Activated CD8-positive, alpha-beta T cell treated with anti-CD3 and anti-CD28 coated beads for 36 hours (primary cell): ENCODE data around the gene XRCC6. TPM values are rescaled to one million over a fixed set of nuclear protein-coding genes. Genes with fewer than 3 reads are reported as not detected.
A peak's percentile ranks its signal among the peaks of the same experiment; 100 is the strongest.

Experiments used
- ATAC-seq: fragments of 200-7000 bp; cut with Tn5 transposase; one replicate; pipeline ENCODE4 v1.10.0; 2021; ENCODE audit warnings: mild to moderate bottlenecking, moderate library complexity
- CTCF ChIA-PET: fragments of 350-600 bp; sonication (Branson Sonifier 250); formaldehyde crosslinking; loops from one replicate; lab custom pipeline; 2021; ENCODE audit warnings: antibody characterized with exemption; lab: Charles Lee
- POLR2A ChIA-PET: fragments of 350-600 bp; sonication (Branson Sonifier 250); formaldehyde crosslinking; loops from one replicate; lab custom pipeline; 2021; ENCODE audit warnings: antibody characterized with exemption; lab: Charles Lee
- DNase-seq: peaks from one replicate; pipeline ENCODE4 v3.0.0-alpha.2; 2020
- H3K27ac Mint-ChIP-seq: one replicate; pipeline ENCODE4 v1.8.0; 2021; ENCODE audit warnings: mild to moderate bottlenecking, mixed read lengths
- H3K27me3 Mint-ChIP-seq: one replicate; pipeline ENCODE4 v1.8.0; 2021; ENCODE audit warnings: mixed read lengths
- H3K36me3 Mint-ChIP-seq: one replicate; pipeline ENCODE4 v1.8.0; 2021; ENCODE audit warnings: low read depth, mixed read lengths
- H3K4me1 Mint-ChIP-seq: one replicate; pipeline ENCODE4 v1.8.0; 2021; ENCODE audit warnings: low read depth, mixed read lengths
- H3K4me3 Mint-ChIP-seq: one replicate; pipeline ENCODE4 v1.8.0; 2021; ENCODE audit warnings: mild to moderate bottlenecking, moderate library complexity, mixed read lengths
- H3K9me3 Mint-ChIP-seq: one replicate; pipeline ENCODE4 v1.8.0; 2021; ENCODE audit warnings: mixed read lengths
- CTCF ChIP-seq: fragments of 200-600 bp; IDR thresholded peaks from one replicate; pipeline ENCODE4 v1.8.0; 2022; ENCODE audit warnings: antibody characterized with exemption, mild to moderate bottlenecking
- intact Hi-C: fragments of 100-400 bp; cut with micrococcal nuclease; formaldehyde crosslinking; loops from one replicate; pipeline ENCODE4 v1.10.0; 2022
- total RNA-seq, 2 experiments: library from RNA; stranded (reverse); gene quantifications; one replicate each; pipeline ENCODE4 v1.2.3, GENCODE V29; 2021

The XRCC6 gene
- total RNA-seq, 2 experiments from 2014 or later = 424 to 425 TPM

GRCh38 chr22:41674846-41675340 is 53.8 kb downstream of the XRCC6 start:
- intact Hi-C loops = no loop called here
- peak overlapping the region; percentile 13 for H3K27ac Mint-ChIP-seq

GRCh38 chr22:41676134-41676533 is 55.0 kb downstream of the XRCC6 start:
- TF ChIP-seq CTCF = no peak
- DNase-seq (no peak), ATAC-seq (no peak)
- Mint-ChIP-seq H3K27me3 (no peaks in the 10 kb centered on the region), H3K4me3 (no peak overlapping the region), H3K9me3 (no peaks in the 10 kb centered on the region), H3K27ac (peak overlapping the region; percentile 39), H3K4me1 (peaks cover 13% of the 10 kb centered on the region), H3K36me3 (peaks cover 49% of the 10 kb centered on the region)
- CTCF ChIA-PET = interaction anchor here (1.8 kb wide), 1 partner anchor 9 kb away, joined by 7 read pairs; no protein-coding TSS in a partner anchor
- intact Hi-C loops = no loop called here
- POLR2A ChIA-PET = interaction anchor here (1.0 to 1.5 kb wide), 2 partner anchors 25 to 63 kb away, joined by 3 to 4 read pairs; no protein-coding TSS in a partner anchor

More at GRCh38 chr22:41674846-41675340, 53.8 kb downstream of the XRCC6 start:
- ATAC-seq (no peak), DNase-seq (no peak)
- ChIA-PET CTCF (interaction anchor here (1.5 to 1.8 kb wide), 2 partner anchors 9 to 22 kb away, joined by 6 to 8 read pairs; no protein-coding TSS in a partner anchor), POLR2A (interaction anchor here (1.1 kb wide), 1 partner anchor 13 kb away, joined by 3 read pairs; no protein-coding TSS in a partner anchor)
- Mint-ChIP-seq H3K9me3 (no peaks in the 10 kb centered on the region), H3K36me3 (peaks cover 43% of the 10 kb centered on the region), H3K4me1 (peaks cover 10% of the 10 kb centered on the region), H3K27me3 (no peaks in the 10 kb centered on the region), H3K4me3 (no peak overlapping the region)
- TF ChIP-seq CTCF = no peak

DNA sequence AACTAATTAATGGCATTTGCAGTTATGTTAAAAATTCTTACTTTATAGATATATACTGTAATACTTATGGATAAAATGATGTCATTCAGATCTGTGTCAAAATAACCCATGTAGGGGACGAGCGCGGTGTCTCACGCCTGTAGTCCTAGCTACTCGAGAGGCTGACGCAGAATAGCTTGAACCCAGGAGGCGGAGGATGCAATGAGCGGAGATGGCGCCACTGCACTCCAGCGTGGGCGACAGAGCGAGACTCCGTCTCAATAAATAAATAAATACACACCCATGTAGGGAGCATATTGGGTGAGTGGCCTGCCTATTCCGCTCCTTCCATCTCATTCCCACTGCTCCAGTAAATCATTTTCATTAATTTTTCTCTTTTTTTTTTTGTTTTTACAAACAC is 60.5 kb downstream of the XRCC6 start:
- H3K9me3 Mint-ChIP-seq = no peaks in the 10 kb centered on the region
- DNase-seq (peak; percentile 29), ATAC-seq (peak; percentile 25)
- peaks cover 29% of the 10 kb centered on the region for H3K4me1 Mint-ChIP-seq
- peaks cover 39% of the 10 kb centered on the region for H3K36me3 Mint-ChIP-seq
- H3K27ac Mint-ChIP-seq = peak overlapping the region; percentile 98
- peak overlapping the region; percentile 100 for H3K4me3 Mint-ChIP-seq
- POLR2A ChIA-PET = interaction anchor here (0.6 to 1.0 kb wide), 2 partner anchors 44 to 98 kb away, joined by 3 read pairs; no protein-coding TSS in a partner anchor
- H3K27me3 Mint-ChIP-seq = no peaks in the 10 kb centered on the region
- TF ChIP-seq CTCF = no peak
- intact Hi-C loops = no loop called here
- CTCF ChIA-PET = interaction anchor here (0.7 to 4.3 kb wide), 3 partner anchors 9 to 15 kb away, joined by 3 to 29 read pairs (median 5); no protein-coding TSS in a partner anchor

DNA sequence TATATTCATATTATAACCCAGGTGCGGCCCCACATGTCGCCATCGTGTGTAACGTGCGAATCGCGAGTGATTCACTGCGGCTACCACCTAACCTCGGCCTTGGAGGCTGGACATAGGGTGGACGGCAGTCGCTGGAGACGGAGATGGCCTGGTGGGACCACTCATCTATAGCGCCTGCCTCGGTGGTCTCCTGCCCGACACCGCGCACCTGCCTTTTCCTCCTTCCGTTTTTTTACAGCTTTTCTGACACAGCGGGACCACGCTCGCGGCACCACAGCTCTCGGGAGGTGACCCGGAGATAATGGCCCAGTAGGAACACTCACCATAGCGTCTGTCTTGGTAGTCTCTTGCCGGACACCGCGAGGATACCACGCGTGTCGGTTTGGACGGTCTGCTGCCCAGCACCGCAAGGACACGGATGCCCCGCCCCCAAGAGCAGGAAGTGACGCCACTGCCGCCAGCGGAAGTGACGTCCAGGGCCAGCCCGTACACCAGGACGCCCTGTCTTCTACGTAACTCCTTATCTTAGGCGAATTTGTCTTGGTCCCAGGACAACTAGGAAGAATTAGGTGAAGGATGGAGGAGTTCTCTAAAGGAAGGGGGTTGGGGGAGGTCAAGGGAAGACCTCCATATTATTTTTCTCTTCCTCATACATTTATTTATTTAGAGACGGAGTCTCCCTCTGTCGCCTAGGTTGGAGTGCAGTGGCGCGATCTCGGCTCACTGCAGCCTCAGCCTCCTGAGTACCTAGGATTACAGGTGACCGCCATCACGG is 61.1 kb downstream of the XRCC6 start:
- H3K27me3 Mint-ChIP-seq = no peaks in the 10 kb centered on the region
- ChIA-PET CTCF (interaction anchor here (0.7 to 4.3 kb wide), 2 partner anchors 15 kb away, joined by 5 to 29 read pairs; no protein-coding TSS in a partner anchor), POLR2A (interaction anchor here (1.0 kb wide), 1 partner anchor 45 kb away, joined by 3 read pairs; no protein-coding TSS in a partner anchor)
- intact Hi-C loops = no loop called here
- no peaks in the 10 kb centered on the region for H3K9me3 Mint-ChIP-seq
- peak; percentile 84 for ATAC-seq
- peak overlapping the region; percentile 98 for H3K27ac Mint-ChIP-seq
- H3K4me1 Mint-ChIP-seq = peaks cover 31% of the 10 kb centered on the region
- peak; percentile 88 for DNase-seq
- peaks cover 37% of the 10 kb centered on the region for H3K36me3 Mint-ChIP-seq
- peak overlapping the region; percentile 100 for H3K4me3 Mint-ChIP-seq
- TF ChIP-seq CTCF = no peak
